Caki2 (cell line): ENCODE data around the gene GNAQ. TPM values are rescaled to one million over a fixed set of nuclear protein-coding genes. Genes with fewer than 3 reads are reported as not detected.

Experiments
- DNase-seq: peaks from one replicate; pipeline ENCODE4 v3.0.0-alpha.2; 2015; ENCODE audit warnings: low read depth
- in situ Hi-C: cut with HindIII; loops from 2 replicates; pipeline ENCODE4 v1.10.0; 2016; ENCODE audit warnings: low sequenced_read_pairs, low pct_unique_long_range_greater_than_20kb, mixed read lengths
- total RNA-seq: library from RNA; depleted of rRNA; stranded (reverse); fragments of >200 nt; shearing (Covaris generic); gene quantifications from 2 replicates; pipeline ENCODE4 v1.2.3, GENCODE V29; 2014; ENCODE audit warnings: low replicate concordance

Gene GNAQ
- total RNA-seq, 1 experiment from 2014 or later, result 37.2 TPM

GRCh38 chr9:77756449-77756848, 275.2 kb downstream of the GNAQ start:
- DNase-seq, result no peak
- in situ Hi-C loops, result no loop called here

- no peak for DNase-seq
- in situ Hi-C loops, result no loop called here
Observed at GRCh38 chr9:77753180-77753579, 278.4 kb downstream of the GNAQ start.

DNA sequence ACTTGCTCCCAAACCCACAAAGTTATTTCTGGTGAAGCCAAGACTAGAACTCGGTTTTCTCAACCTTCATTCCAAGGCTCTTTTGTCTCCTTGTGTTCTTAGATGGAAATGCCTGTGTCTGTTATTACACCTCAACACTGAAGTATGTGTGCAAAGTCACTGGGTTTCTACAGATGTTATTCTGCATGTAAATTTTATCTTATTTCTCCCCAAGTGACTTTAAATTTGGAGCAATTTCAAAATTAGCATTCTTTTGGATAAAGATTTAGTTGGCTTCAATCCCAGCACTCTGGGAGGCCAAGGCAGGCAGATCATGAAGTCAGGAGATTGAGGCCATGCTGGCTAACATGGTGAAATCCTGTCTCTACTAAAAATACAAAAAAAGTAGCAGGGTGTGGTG, 279.1 kb downstream of the GNAQ start:
- no peak for DNase-seq
- in situ Hi-C loops, result no loop called here

DNA sequence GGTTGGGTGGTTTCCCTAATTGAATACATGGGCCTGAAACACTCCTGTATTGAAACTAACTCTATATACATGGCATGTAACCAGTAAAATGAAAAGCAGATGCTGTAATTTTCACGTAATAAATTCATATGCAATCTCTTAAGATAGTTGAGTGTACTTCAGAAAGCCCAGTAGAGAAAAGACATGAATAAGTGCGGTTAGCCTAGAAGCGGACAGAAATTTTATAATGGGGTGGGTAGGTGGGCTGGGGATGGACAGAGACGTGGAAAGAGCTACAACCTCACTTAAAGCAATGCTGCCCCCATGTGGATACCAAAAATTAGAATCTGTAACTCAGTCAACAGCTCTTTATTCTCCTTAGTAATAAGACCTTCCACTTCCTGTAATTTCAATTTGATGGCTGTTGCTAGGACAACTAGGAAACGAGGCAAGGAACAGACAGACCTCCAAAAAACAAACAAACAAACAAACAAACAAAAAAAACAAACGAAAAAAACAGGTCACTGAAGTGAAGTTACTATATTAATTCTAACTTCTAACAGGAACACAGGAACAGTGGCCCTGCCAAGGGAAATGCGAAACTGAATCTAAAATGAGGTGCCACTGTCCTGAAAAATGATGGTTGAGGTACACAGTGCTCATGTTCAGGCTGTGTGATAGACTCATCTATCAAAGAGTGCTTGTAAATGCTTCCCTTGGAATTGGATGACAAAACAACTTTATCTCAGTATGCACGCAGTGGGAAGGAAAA, 280.1 kb downstream of the GNAQ start:
- in situ Hi-C loops, result no loop called here
- peak; percentile 18 for DNase-seq

DNA sequence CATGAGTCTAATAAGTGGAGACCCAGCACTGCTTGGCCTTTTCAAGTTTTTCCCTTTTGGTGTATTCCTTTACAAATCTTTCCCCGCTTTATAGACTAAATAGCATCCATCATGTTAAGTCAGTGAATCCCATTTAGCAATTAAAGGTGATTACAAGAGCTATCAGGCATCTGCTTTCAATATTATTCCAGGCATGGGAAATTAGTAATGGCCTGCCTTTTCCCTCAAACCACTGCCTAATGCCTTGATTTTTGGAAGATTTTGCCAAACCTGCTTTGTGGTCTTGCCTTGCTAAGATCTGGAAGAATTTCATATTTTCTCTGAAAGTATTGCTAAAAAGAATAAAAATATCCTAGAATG, 280.6 kb downstream of the GNAQ start:
- DNase-seq, result no peak
- in situ Hi-C loops, result no loop called here

- no peak for DNase-seq
- in situ Hi-C loops, result no loop called here
Observed at GRCh38 chr9:77750284-77750683, 281.3 kb downstream of the GNAQ start.

- in situ Hi-C loops, result no loop called here
- DNase-seq, result no peak
Observed at GRCh38 chr9:77748214-77748772, 283.3 kb downstream of the GNAQ start.

GRCh38 chr9:77747163-77747562, 284.4 kb downstream of the GNAQ start:
- in situ Hi-C loops, result no loop called here
- DNase-seq, result no peak

DNA sequence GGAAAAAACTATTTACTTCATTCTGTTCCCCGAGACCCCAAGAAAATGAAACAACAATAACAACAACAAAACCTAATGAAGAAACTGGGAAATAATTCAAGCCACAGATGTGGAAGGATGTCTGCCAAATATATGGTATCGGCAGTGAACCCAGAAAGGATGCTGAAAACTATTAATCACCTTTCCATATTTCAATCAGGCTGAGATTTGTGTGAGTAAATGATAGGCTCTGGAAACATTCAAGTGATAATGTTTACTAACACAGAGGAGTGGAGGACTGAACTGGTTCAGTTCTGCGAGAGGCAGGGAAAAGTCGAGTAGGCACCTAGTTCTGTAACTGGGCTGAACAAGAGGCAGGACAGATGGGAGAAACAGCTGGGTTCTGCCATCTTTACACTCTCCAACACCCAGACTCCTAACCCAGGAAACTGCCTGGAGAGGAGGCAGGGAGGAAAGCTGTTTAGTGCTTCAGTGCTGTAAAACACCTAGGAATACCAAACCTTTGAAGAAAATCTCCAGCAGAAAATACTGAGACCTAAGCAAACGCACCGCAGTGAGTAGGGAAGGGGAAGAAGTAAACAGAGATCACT, 286.7 kb downstream of the GNAQ start:
- no peak for DNase-seq
- in situ Hi-C loops, result no loop called here

DNA sequence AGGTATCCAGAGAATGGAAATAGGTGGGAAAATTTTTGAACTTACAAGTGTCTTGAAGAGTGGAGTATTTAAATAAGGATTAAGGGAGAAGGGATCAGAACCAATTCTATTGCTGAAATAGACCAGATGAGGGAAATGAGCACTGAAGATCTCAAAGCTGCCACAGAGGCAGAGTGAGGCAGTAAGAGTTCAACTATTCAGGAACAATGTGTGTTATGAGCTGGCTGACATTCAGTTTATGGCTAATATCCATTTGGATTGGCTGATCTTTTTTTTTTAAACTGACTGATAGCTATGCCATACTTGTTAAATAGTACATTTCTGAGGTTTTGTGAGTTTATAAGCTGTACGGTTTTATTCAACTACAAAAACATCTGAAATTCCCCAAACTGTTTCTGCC, 288.2 kb downstream of the GNAQ start:
- no peak for DNase-seq
- in situ Hi-C loops, result no loop called here

DNA sequence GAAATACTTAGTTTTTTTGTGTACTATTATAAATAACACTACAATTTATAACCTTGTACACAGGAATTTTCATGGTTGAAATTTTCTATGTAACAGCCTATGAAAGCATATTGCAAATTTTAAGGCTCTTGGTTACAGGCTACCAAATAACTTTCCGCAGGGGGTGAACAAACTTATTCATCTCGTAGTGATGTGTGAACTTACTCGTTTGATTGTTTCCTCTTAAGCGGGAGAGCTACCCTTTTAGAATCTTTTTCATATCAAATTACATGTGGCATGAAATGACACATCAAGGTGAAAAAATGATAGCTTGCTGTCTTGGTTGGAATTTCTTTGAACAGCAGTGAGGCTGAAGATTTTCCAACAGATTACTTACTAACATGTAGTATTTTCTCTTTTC, 292.7 kb downstream of the GNAQ start:
- no peak for DNase-seq
- in situ Hi-C loops, result no loop called here

- in situ Hi-C loops, result no loop called here
- no peak for DNase-seq
Observed at GRCh38 chr9:77735494-77735893, 296.1 kb downstream of the GNAQ start.

GRCh38 chr9:77731930-77732329, 299.7 kb downstream of the GNAQ start:
- in situ Hi-C loops, result no loop called here
- DNase-seq, result no peak

DNA sequence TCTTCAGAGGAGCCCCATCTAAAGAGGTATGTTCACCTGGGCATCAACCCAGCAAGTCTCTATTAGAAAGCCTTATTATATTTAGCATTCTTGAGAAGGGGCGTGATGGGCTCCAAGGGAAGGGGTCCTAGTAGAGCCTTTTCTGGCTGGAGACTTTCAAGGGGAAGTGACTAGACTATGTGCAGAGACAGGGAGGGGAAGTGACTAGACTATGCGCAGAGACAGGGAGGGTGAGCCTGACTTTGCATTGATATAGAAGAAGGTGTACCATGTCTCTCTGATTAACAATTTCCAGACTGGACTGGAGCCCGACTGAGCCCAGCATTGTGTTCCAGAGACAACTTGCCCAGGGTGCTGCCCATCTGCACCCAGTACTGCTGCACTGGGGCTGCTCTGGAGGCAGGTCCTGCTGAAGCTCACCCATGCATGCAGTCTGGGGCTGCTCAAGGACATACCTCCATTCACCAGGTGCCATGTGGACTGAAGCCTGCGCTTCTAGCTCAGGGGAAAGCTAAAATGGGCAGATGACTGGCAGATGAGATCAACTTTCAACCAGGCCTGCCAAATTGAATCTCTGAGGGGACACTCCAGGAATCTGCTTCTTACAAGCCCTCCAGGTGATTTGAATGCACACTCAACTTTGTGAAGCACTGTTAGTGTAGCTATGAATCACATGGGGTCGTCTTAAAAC, 300.5 kb downstream of the GNAQ start:
- no peak for DNase-seq
- in situ Hi-C loops, result no loop called here

DNA sequence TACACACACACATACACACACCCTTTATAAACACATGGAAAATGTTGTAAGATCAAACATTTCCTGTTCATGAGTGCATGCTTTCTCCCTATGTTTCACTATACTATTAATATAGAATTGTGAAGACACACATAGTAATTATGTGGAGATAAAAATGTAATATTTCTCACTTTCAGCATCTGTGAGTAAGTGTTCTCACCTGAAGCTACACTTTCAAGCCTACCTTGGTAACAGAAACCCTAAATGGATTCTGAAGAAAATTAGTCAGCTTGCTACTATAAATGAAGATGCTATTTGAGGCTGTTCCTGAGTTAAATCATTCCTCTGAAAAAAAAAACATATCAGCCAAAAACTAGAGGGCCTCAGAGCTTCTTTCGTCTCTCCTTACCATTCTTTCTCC, 302.4 kb downstream of the GNAQ start:
- no peak for DNase-seq
- in situ Hi-C loops, result no loop called here

GRCh38 chr9:77726814-77727213, 304.8 kb downstream of the GNAQ start:
- in situ Hi-C loops, result no loop called here

GRCh38 chr9:77726289-77726688, 305.3 kb downstream of the GNAQ start:
- DNase-seq, result no peak
- in situ Hi-C loops, result no loop called here

More at GRCh38 chr9:77726814-77727213, 304.8 kb downstream of the GNAQ start:
- no peak for DNase-seq

DNA sequence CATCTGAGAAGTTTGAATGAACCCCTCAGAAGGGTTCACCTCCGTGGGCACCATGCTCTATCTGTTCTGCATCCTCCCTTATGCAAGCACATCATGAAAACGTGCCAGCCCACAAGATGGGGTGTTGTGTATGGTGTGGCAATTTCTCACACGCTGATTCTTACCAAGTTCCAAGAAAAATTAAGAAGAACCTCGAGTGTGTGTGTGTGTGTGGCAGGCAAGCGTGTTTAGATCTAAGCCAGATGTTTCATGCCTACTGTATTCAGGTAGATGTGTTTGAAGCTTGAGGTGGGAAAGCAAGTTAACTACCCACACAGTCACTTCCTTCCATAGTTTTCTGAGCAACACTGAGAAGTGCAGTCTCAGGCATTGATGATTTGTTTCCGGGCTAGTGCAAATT, 305.8 kb downstream of the GNAQ start:
- in situ Hi-C loops, result no loop called here
- DNase-seq, result no peak

- DNase-seq, result no peak
- in situ Hi-C loops, result no loop called here
Observed at GRCh38 chr9:77725046-77725694, 306.4 kb downstream of the GNAQ start.
